Measurements from ENCODE around the gene AMZ2.

Gene AMZ2

DNA sequence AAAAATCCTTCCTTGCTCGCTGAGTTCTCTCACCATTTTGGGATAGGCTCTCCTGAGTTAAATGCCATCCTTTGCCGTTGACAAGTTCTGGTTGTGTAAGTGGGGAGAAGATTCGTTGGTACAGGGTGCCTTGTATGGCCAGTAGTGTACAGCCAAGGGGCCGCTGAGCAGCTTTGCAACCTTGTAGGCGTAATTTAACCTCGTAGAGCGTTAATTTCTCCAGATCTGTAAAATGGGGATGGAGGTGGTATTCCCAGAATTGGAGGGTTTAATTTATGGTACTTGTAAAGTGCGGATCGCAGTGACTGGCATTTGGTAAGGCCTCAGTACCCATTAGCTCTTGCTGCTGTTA lies 44.8 kb downstream of the AMZ2 start:
- no peak for DNase-seq

DNA sequence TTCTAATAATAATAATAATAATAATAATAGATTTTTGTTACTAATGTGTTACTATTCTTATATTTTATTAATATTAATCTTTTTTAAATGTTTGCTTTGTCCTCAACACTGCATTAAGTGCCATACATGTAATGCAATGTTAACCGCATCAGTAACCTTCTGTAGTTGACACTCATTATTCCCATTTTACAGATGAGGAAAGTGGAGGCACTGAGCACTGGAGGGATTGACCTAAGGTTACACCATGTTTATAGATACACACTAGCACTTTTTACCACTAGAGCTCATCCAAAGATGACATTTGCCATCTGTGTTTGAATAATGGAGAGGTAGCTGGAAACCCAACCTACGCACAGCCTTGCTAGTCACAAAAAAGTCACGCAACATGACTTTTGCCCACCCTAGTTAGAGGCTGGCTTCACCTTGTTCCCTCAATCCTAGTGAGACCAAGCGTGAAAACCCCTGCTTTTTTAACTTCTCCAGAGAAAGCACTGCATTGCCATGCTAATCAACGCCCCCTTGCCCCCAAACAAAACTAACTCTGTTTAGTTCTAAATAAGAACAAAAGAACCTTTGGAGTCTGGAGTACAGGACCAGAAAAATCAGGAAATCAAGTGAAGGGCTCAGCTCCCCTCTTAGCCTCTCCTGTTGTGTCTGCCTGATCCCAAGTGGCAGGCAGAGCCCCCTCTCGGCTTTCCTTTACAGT lies 45.8 kb downstream of the AMZ2 start:
- DNase-seq, result no peak

DNA sequence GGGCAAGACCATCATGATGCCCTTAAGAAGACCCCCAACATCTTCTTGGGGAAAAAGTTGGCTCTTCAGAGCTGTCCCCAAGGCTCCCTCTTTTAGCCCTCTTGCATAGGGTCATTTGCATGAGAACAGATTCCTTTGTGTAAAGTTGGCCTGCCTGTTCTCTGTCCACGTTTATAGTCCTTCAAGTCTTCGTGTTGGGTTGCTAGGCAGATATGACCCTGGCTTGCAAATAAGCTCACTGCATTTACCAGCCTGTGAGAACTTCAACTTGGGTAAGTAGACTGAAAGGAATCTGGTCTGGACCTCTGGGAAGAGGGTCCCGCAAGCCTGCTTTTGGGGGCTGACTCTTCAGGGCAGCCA lies 46.3 kb downstream of the AMZ2 start:
- DNase-seq, result no peak

DNA sequence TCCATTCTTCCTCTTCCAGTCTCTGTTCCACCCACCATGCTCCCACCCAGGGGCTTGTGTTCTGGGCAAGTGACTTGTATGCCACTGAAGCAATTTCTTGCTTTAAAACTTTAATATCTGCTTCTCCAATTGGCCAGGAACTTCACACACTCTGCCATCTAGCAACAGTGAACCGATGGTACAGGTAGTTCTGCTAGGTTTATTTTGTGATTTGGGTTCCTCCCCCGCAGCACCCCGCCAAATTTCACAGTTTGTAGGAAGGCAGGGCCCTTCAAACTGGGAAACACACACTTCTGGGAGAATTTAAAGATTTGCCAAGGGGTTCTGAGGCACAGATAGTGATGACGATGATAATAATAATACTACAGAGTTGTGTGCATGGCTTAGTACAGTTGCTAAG lies 46.8 kb downstream of the AMZ2 start:
- DNase-seq, result no peak

DNA sequence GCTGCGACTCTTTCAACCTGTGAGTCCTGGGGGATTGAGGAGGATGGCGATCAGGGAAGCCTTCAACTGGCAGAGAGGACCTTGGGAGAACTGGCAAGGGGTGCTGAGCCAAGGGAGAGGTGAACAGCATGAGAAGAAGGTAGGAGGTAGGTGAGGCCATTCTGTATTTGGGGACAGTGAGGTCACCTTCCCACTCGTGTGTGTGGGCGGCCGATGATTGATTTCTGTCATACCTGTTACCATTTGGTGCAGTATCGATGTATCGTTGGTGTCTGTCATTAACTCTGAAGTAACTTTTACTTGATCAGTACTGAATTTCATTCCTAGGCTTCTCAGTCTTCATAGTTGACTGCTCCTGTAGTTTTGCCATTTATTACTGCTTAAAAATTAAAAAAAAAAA lies 47.2 kb downstream of the AMZ2 start:
- DNase-seq, result peak; percentile 51 to 57

DNA sequence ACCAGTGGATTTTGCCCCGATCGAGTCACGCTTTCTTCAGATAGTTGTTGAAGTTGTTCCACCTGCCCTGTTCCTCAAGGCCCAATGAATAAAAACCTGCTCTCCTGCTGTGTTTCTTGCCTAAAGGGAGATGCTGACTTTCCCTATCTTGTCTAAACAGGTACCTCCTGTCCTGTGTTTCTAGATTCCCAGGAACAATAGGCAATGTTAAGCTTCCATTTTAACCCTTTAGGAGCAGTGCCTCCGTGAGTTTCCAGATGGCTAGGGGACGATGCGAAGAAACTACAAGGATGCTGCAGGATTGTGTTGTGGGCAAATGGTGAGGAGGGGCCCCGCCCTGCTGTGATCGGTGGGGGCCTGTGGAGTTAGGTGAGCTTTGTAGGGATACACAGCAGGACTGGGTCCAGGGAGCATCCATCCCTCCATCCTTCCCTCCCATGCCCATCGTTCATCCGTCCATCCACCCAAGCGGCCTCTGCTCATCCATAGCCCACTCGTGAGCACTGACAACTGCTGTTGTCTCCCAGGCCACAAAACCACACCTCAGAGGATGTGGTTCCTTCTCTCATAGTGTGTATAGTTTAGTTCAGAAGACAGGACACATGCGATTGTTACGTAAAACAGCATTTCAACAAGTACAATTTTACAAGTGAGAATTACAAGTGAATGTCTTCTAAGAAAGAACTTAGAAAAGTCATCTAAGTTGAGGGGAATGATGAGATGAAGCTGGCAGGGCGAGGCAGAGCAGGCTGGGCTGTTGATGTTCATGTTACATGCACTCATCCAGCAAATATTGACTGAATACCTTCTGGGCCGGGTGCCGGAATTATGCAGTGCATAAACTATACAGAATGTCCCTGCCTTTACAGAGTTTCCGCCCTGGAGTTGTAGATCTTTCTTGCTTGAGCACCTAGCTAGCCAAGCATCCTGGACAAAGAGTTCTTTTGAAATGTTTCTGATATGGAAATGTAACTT lies 48.7 kb downstream of the AMZ2 start:
- no peak for DNase-seq

DNA sequence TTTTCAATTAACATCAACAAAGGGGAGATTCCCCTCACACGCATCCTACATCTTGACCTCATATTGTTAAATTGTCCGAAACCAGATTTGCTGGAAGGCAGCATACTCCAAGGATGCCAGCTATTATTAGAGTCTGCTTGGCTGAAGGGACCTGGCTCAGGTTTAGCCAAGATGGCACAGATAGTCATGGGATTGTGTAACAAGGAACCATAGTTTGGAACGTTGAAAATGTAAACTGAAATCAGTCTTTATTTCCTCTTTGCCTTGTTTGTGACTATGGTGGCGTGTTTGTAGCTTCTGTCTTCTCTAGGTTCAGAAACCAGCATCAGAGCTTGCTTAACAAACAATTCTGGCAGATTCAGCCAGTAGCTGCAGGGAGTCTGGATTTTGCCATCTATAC lies 49.4 kb downstream of the AMZ2 start:
- no peak for DNase-seq

DNA sequence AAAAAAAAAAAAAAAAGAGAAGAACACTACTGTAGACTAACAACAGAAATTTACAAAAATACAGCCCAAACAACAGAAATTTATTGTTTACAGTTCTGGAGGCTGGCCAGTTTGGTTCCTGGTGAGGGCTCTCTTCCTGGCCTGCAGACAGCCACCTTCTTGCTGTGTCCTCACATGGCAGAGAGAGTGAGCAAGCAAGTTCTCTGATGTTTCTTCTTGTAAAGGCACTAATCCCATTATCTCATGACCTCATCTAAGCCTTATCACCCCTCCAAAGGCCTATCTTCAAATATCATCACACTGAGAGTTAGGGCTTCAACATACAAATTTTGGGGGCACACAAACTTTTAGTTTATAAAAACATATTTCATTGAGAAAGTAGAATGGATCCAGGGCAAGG lies 50.8 kb downstream of the AMZ2 start:
- no peak for DNase-seq

DNA sequence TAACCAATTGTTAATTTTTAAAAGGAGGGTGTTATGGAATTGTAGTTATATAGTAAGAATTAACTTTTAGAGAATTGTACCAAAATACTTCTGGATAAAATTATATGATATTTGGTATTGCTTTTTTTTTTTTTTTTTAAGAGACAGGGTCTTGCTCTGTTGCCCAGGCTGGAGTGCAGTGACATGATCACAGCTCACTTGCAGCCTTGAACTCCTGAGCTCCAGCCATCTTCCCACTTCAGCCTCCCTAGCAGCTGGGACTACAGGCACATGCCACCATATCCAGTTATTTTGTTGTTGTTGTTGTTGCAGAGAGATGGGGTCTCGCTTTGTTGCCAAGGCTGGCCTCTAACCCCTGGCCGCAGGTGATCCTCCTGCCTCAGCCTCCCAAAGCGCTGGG lies 52.0 kb downstream of the AMZ2 start:
- DNase-seq, result no peak

DNA sequence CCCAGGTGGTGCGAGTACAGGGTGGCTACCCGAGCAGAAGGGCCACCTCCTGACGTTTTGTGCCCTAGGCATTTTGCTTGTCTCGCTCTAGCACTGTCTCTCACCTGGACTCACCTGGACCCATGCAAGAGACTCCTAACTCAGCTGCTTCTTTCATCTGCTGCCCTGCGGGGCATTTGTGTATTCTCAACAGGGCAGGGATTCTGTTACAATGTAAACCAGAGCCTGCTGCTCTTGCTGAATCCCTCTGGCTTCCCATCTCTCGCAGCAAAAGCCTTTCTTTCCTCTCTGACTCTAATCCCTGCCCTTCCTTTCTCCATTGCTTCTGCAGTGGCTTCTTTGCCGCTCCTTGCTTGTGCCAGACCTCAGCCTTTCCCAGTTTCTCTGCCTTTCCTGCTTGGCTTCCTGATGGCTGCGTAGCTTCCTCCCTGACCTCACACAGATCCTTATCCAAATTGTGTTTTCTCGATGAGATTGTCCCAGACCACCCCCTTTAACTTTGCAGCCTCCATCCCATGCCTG lies 53.7 kb downstream of the AMZ2 start:
- DNase-seq, result no peak

DNA sequence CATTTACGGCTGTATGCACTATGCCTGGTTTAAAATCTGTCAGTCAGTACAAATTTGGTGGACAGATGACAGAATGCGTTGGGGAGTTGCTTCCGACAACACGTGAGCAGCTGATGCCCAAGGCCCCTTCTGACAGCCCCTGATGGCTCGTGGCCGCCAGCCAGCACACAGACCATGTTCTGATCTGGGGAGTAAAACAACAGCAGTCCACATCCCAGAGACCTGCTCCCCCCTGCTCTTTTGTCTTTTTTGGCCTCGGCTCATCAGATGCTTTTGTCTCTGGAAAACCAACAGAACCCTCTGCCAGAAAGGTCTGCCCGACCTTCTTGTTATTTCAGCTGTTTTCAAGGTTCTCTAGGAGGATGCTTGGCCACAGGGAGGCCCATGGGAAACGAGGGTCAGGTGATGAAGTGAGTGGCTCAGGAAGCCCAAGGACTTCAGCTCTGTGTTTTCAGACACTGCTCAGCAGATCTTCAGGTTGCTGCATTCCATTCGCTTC lies 54.3 kb downstream of the AMZ2 start:
- no peak for DNase-seq

DNA sequence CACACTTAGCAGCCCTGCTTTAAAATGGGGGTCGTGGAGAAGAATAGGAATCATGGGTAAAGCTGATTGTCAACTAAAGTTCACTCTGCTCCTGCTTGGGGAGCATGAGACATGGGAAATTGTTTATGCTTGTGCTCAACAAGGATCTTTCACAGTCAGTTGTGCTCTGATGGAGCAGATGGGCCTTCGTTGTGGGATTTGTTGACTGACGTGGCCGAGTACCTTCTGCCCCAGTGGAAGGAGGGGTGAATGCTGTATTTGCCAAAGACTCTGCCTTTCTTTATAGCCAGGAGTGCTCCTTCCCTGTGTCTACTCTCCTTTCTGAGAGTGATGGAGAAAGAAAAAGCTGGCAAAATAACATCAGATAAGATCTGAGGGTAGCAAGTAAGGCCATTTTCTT lies 54.8 kb downstream of the AMZ2 start:
- no peak for DNase-seq

DNA sequence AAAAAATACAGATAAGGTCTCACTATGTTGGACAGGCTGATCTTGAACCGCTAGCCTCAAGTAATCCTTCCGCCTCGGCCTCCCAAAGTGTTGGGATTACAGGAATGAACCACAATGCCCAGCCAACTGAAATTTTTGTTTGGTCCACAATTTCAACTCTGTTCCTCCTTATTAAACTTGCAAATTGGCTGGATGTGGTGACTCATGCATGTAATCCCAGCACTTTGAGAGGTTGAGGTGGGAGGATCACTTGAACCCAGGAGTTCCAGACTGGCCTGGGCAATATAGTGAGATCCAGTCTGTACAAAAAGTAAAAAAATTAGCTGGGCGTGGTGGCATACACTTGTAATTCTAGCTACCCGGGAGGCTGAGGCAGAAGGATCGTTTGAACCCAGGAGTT lies 56.9 kb downstream of the AMZ2 start:
- no peak for DNase-seq

DNA sequence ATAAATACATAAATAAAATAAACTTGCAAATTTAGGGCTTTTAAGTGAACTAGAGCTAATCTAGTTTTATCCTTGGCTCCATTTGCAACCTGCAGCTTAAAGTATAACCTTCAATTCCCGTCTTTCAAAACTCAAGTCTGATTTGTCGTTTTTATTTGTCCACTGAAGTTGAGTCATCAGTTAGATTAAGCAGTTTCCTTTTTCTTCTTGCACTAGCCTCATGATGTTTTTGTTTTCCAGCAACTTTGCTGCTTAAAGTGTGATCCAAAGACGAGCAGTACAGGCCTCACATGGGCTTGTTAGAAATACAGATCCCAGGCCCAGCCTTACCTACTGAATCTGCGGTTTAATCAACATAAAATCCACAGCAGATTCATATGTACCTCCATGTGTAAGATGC lies 57.3 kb downstream of the AMZ2 start:
- DNase-seq, result no peak

Data from activated CD4-positive, alpha-beta T cell treated with anti-CD3 and anti-CD28 coated beads, Interleukin-2, amount 50 U/mL, for 4 hours (primary cell).